Stimulated activated CD4-positive, alpha-beta T cell treated with anti-CD3 and anti-CD28 coated beads, Interleukin-15, amount 100 ng/mL, for 24 hours (primary cell): ENCODE measurements around the gene MEIOB.

Experiments used
- DNase-seq: peaks from one replicate; pipeline ENCODE4 v3.0.0-alpha.2; 2020

Gene MEIOB

GRCh38 chr16:1828645-1829410 is 43.1 kb downstream of the MEIOB start:
- DNase-seq = no peak

GRCh38 chr16:1826691-1827573 is 45.0 kb downstream of the MEIOB start, which contains the start of the genes FAHD1 and HAGH:
Gene FAHD1, plus strand, starts transcription at chr16:1827206. Its CDS starts 33 bp downstream, at chr16:1827239.
Gene HAGH, minus strand, starts transcription at chr16:1826825. Its CDS starts 38 bp downstream, at chr16:1826787.
- DNase-seq = peak; percentile 92

- DNase-seq = peak; percentile 81
These were observed 45.9 kb downstream of the MEIOB start for GRCh38 chr16:1825864-1826690.

- DNase-seq = no peak
These were observed 46.5 kb downstream of the MEIOB start for GRCh38 chr16:1825381-1825863.

GRCh38 chr16:1823821-1824220 is 48.1 kb downstream of the MEIOB start:
- DNase-seq = peak; percentile 24

GRCh38 chr16:1822801-1823200 is 49.2 kb downstream of the MEIOB start:
- no peak for DNase-seq

GRCh38 chr16:1821861-1822611 is 49.9 kb downstream of the MEIOB start:
- no peak for DNase-seq

- DNase-seq = no peak
These were observed 51.0 kb downstream of the MEIOB start for GRCh38 chr16:1820946-1821290.

GRCh38 chr16:1820096-1820945 is 51.6 kb downstream of the MEIOB start:
- no peak for DNase-seq

- DNase-seq = no peak
These were observed 52.4 kb downstream of the MEIOB start for GRCh38 chr16:1819611-1820010.

- DNase-seq = no peak
These were observed 53.0 kb downstream of the MEIOB start for GRCh38 chr16:1818873-1819525.

GRCh38 chr16:1818204-1818872 is 53.6 kb downstream of the MEIOB start:
- DNase-seq = no peak

- no peak for DNase-seq
These were observed 54.2 kb downstream of the MEIOB start for GRCh38 chr16:1817716-1818115.

- no peak for DNase-seq
These were observed 54.7 kb downstream of the MEIOB start for GRCh38 chr16:1817276-1817589.

- DNase-seq = no peak
These were observed 55.3 kb downstream of the MEIOB start for GRCh38 chr16:1816396-1817275.

GRCh38 chr16:1815461-1815860 is 56.5 kb downstream of the MEIOB start:
- DNase-seq = no peak

- peak; percentile 77 for DNase-seq
These were observed 59.2 kb downstream of the MEIOB start for GRCh38 chr16:1812732-1813163.

GRCh38 chr16:1810536-1810935 is 61.4 kb downstream of the MEIOB start:
- no peak for DNase-seq

GRCh38 chr16:1810106-1810505 is 61.9 kb downstream of the MEIOB start:
- no peak for DNase-seq
